Measurements from ENCODE around the gene TFAP2A. TPM values are rescaled to one million over a fixed set of nuclear protein-coding genes. Genes with fewer than 3 reads are reported as not detected.

Gene TFAP2A
- total and polyA plus RNA-seq, 2 donors (not counting 1 experiment from before 2014, with no cell fraction given): 0.03 TPM; not detected in 1

DNA sequence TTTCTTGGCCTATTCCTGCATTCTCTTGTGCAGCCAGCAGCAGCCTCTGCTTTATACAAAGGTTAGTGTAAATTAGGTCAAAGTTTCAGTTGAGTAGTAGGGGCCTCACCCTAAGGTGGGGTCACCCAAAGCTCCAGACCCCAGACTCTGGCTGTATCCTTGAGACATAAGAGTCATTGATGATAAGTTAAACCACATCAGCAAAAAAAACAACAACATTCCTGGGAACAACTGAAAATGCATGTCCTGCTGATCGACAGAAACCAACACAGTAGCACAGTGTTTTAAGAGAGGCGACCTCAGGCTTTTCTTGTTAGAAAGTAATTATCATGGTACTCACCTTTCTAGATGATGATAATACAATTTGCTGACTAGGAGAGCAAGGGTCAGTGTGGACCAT, 52.6 kb downstream of the TFAP2A start:
- H3K4me3 ChIP-seq (replicated peaks in 1 of 4; ENCODE audit: control extremely low read depth in 1 of 4, insufficient read depth in 1 of 4, low read depth in 3 of 4, low read length in 4 of 4): no peak overlapping the region
- H3K9me3 ChIP-seq (ENCODE audit: control insufficient read depth, insufficient read depth, low read depth, low read length): no peaks in the 10 kb centered on the region
- TF ChIP-seq, protein P1, sequence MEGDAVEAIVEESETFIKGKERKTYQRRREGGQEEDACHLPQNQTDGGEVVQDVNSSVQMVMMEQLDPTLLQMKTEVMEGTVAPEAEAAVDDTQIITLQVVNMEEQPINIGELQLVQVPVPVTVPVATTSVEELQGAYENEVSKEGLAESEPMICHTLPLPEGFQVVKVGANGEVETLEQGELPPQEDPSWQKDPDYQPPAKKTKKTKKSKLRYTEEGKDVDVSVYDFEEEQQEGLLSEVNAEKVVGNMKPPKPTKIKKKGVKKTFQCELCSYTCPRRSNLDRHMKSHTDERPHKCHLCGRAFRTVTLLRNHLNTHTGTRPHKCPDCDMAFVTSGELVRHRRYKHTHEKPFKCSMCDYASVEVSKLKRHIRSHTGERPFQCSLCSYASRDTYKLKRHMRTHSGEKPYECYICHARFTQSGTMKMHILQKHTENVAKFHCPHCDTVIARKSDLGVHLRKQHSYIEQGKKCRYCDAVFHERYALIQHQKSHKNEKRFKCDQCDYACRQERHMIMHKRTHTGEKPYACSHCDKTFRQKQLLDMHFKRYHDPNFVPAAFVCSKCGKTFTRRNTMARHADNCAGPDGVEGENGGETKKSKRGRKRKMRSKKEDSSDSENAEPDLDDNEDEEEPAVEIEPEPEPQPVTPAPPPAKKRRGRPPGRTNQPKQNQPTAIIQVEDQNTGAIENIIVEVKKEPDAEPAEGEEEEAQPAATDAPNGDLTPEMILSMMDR (conservative IDR thresholded peaks at IDR 0.05 in 1 of 2, IDR thresholded peaks at IDR 0.05 in 1 of 2; ENCODE audit: low read depth in 1 of 2, low read length in 2 of 2): no peak
- TF ChIP-seq EZH2 (IDR thresholded peaks at IDR 0.05; ENCODE audit: low read length, missing control alignments): no peak
- H4K20me1 ChIP-seq (ENCODE audit: control insufficient read depth, extremely low read depth, insufficient read depth, low read length): no peaks in the 10 kb centered on the region
- H3K36me3 ChIP-seq (ENCODE audit: control insufficient read depth, insufficient read depth, low read length): no peaks in the 10 kb centered on the region
- H3K9ac ChIP-seq (ENCODE audit: insufficient read depth, low read length): no peak overlapping the region
- DNase-seq (ENCODE audit: low read depth in 2 of 2): no peak
- no peaks in the 10 kb centered on the region for H3K4me1 ChIP-seq (ENCODE audit: control insufficient read depth, extremely low read depth, insufficient read depth, low read length)
- no peak overlapping the region for H3K27ac ChIP-seq (ENCODE audit: insufficient read depth, low read length)
- no peaks in the 10 kb centered on the region for H3K79me2 ChIP-seq (ENCODE audit: control insufficient read depth, insufficient read depth, low read length)
- no peaks in the 10 kb centered on the region for H3K27me3 ChIP-seq (ENCODE audit: control insufficient read depth, insufficient read depth, low read length)
- H3K4me2 ChIP-seq (ENCODE audit: extremely low read depth, insufficient read depth, low read length): no peak overlapping the region
- no peak overlapping the region for H2AFZ ChIP-seq (ENCODE audit: low read length)

DNA sequence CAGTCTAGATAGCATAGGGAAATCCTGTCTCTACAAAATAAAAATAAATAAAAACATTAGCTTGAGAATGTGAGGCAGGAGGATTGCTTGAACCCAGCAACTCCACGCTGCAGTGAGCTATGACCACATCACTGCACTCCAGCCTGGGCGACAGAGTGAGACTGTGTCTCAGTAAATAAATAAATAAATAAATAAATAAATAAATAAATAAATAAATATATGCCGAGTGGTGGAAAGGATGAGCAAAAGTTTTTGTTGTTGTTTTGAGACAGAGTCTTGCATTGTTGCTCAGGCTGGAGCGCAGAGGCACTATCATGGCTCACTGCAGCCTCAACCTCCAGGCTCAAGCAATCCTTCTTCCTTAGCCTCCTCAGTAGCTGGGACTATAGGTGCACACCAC, 53.4 kb downstream of the TFAP2A start:
- TF ChIP-seq, protein P1 (conservative IDR thresholded peaks at IDR 0.05 in 1 of 2, IDR thresholded peaks at IDR 0.05 in 1 of 2; ENCODE audit: low read depth in 1 of 2, low read length in 2 of 2): no peak
- TF ChIP-seq EZH2 (IDR thresholded peaks at IDR 0.05; ENCODE audit: low read length, missing control alignments): no peak

DNA sequence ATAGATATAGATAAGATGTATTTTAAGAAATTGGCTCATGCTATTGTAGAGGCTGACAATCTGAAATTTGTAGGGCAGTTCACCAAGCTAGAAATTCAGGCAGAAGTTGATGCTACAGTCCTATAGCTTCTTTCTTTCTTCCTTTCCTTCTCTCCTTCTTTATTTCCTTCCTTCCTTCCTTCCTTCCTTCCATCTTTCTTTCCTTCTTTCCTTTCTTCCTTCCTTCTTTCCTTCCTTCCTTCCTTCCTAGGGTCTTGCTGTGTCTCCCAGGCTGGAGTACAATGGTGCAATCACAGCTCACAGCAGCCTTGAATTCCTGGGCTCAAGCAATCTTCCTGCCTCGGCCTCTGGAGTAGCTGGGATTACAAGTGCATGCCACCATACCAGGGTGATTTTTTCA, 55.3 kb downstream of the TFAP2A start:
- Histone ChIP-seq H3K36me3 (ENCODE audit: control insufficient read depth, insufficient read depth, low read length) (no peaks in the 10 kb centered on the region), H3K27me3 (ENCODE audit: control insufficient read depth, insufficient read depth, low read length) (no peaks in the 10 kb centered on the region), H3K9me3 (ENCODE audit: control insufficient read depth, insufficient read depth, low read depth, low read length) (no peaks in the 10 kb centered on the region), H3K27ac (ENCODE audit: insufficient read depth, low read length) (no peak overlapping the region), H4K20me1 (ENCODE audit: control insufficient read depth, extremely low read depth, insufficient read depth, low read length) (no peaks in the 10 kb centered on the region), H3K9ac (ENCODE audit: insufficient read depth, low read length) (no peak overlapping the region), H3K79me2 (ENCODE audit: control insufficient read depth, insufficient read depth, low read length) (no peaks in the 10 kb centered on the region), H3K4me3 (replicated peaks in 1 of 4; ENCODE audit: control extremely low read depth in 1 of 4, insufficient read depth in 1 of 4, low read depth in 3 of 4, low read length in 4 of 4) (no peak overlapping the region), H2AFZ (ENCODE audit: low read length) (no peak overlapping the region), H3K4me2 (ENCODE audit: extremely low read depth, insufficient read depth, low read length) (no peak overlapping the region), H3K4me1 (ENCODE audit: control insufficient read depth, extremely low read depth, insufficient read depth, low read length) (no peaks in the 10 kb centered on the region)
- no peak for DNase-seq (ENCODE audit: low read depth in 2 of 2)
- TF ChIP-seq, protein P1 (conservative IDR thresholded peaks at IDR 0.05 in 1 of 2, IDR thresholded peaks at IDR 0.05 in 1 of 2; ENCODE audit: low read depth in 1 of 2, low read length in 2 of 2): no peak
- TF ChIP-seq EZH2 (IDR thresholded peaks at IDR 0.05; ENCODE audit: low read length, missing control alignments): no peak

More for the DNA sequence above, 53.4 kb downstream of the TFAP2A start:
- Histone ChIP-seq H3K9me3 (ENCODE audit: control insufficient read depth, insufficient read depth, low read depth, low read length) (no peaks in the 10 kb centered on the region), H3K79me2 (ENCODE audit: control insufficient read depth, insufficient read depth, low read length) (no peaks in the 10 kb centered on the region), H3K27me3 (ENCODE audit: control insufficient read depth, insufficient read depth, low read length) (no peaks in the 10 kb centered on the region), H3K4me3 (replicated peaks in 1 of 4; ENCODE audit: control extremely low read depth in 1 of 4, insufficient read depth in 1 of 4, low read depth in 3 of 4, low read length in 4 of 4) (no peak overlapping the region), H3K9ac (ENCODE audit: insufficient read depth, low read length) (no peak overlapping the region), H3K27ac (ENCODE audit: insufficient read depth, low read length) (no peak overlapping the region), H2AFZ (ENCODE audit: low read length) (no peak overlapping the region), H3K36me3 (ENCODE audit: control insufficient read depth, insufficient read depth, low read length) (no peaks in the 10 kb centered on the region), H3K4me1 (ENCODE audit: control insufficient read depth, extremely low read depth, insufficient read depth, low read length) (no peaks in the 10 kb centered on the region), H3K4me2 (ENCODE audit: extremely low read depth, insufficient read depth, low read length) (no peak overlapping the region), H4K20me1 (ENCODE audit: control insufficient read depth, extremely low read depth, insufficient read depth, low read length) (no peaks in the 10 kb centered on the region)
- DNase-seq (ENCODE audit: low read depth in 2 of 2): no peak

Measured in fibroblast of lung (primary cell).